ENCODE results near the gene PIAS2.

- TF ChIP-seq, protein P1, sequence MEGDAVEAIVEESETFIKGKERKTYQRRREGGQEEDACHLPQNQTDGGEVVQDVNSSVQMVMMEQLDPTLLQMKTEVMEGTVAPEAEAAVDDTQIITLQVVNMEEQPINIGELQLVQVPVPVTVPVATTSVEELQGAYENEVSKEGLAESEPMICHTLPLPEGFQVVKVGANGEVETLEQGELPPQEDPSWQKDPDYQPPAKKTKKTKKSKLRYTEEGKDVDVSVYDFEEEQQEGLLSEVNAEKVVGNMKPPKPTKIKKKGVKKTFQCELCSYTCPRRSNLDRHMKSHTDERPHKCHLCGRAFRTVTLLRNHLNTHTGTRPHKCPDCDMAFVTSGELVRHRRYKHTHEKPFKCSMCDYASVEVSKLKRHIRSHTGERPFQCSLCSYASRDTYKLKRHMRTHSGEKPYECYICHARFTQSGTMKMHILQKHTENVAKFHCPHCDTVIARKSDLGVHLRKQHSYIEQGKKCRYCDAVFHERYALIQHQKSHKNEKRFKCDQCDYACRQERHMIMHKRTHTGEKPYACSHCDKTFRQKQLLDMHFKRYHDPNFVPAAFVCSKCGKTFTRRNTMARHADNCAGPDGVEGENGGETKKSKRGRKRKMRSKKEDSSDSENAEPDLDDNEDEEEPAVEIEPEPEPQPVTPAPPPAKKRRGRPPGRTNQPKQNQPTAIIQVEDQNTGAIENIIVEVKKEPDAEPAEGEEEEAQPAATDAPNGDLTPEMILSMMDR (conservative IDR thresholded peaks at IDR 0.05 in 1 of 2, IDR thresholded peaks at IDR 0.05 in 1 of 2; ENCODE audit: extremely low read depth in 1 of 2, insufficient read depth in 1 of 2, low read depth in 1 of 2, low read length in 2 of 2) = no peak
- TF ChIP-seq EZH2 (IDR thresholded peaks at IDR 0.05; ENCODE audit: borderline replicate concordance, low read length) = no peak
Observed at GRCh38 chr18:46849007-46849406, 68.3 kb downstream of the PIAS2 start.

Data from mammary epithelial cell (primary cell).